B cell (primary cell): ENCODE data around the gene DHX57.

Experiments used
- CTCF ChIP-seq: fragments of 200-600 bp; IDR thresholded peaks from one replicate; pipeline ENCODE4 v1.8.0; 2022; ENCODE audit warnings: antibody characterized with exemption, mild to moderate bottlenecking
- EZH2 ChIP-seq: IDR thresholded peaks from 2 replicates; pipeline ENCODE4 v1.6.1; 2012; ENCODE audit warnings: borderline replicate concordance, low read depth, mild to moderate bottlenecking, moderate library complexity, low read length; ENCODE audit not compliant: insufficient read depth, poor library complexity, severe bottlenecking

DNA sequence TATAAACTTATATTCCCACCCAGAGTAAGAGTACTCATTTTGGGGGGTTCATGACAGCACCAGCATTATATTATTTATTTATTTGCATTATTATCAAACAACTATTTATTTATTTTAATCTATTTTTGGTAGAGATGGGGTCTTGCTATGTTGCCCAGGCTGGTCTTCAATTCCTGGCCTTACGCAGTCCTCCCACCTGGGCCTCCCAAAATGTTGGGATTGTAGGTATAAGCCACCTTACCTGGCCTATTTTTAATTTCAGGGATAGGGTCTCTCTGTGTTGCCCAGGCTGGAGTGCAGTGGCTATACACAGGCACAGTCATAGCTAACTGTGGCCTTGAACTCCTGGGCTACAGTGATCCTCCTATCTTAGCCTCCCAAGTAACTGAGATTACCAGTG is 67.1 kb downstream of the DHX57 start:
- no peak for TF ChIP-seq CTCF
- TF ChIP-seq EZH2 = no peak
